Muscle of arm (tissue), 12 donors: ENCODE data around the gene BAIAP3. TPM values are rescaled to one million over a fixed set of nuclear protein-coding genes. Genes with fewer than 3 reads are reported as not detected.
"Not testable (repeated sequence)": the region's sequence is repeated elsewhere in the genome, so short reads cannot be mapped to it uniquely, and the experiment has no call there.

ENCODE experiments used
- DNase-seq: peaks from one replicate; pipeline ENCODE4 v3.0.0-alpha.2; 2013
- polyA plus RNA-seq, 12 donors: library from polyadenylated mRNA; unstranded; fragments of 120-200 nt; gene quantifications; one replicate each; pipeline ENCODE4 v1.2.1, GENCODE V29; 2013; ENCODE audit not compliant: insufficient read length in 12 of 12

BAIAP3 gene
- polyA plus RNA-seq, 12 donors, result 0.40 to 1.3 (median 0.80) TPM; not detected in 2

DNA sequence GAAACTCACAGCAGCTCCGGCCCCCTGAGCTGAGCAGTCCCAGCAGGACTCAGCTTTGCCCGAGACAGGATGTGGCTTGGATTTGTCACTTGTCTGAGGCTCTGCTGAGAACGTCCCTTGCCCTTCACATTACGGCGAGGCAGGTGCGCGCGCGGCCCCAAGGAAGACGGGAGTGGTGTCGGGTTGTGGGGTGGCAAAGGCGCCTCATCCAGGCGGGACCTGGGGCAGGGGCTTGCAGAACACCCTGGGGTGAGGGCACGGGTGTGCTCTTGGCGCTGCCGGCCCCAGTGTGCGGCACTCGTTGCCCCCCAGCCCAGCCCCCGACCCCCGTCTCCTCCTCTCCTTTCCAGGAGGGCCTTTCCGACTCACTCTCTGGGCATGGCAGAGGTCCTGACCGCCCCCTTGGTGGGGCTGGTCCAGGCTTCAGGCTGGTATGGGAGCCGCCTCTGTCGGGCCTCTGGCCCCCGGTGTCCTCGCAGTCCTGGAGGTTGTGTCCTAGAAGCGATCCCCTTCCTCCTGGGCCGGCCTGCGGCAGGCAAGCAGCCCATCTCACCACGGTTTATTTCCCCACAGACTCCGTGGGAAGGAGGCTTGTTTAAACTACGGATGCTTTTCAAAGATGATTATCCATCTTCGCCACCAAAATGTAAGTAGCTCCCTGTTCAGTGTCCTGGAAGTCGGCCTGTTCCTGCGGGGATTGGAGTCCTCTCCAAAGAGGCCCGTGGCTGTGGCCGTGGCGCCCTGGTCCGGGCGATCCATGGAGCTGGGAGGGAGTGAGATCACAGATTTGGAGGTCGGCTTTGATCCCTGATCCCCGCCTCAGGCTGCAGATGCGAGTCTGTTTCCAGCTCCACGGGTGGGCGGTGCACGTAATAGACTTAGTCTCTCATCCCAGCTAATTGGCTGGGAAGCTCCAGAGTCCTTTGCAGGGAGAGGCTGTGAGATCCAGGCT is 18.1 kb upstream of the BAIAP3 start:
- no peak for DNase-seq

DNA sequence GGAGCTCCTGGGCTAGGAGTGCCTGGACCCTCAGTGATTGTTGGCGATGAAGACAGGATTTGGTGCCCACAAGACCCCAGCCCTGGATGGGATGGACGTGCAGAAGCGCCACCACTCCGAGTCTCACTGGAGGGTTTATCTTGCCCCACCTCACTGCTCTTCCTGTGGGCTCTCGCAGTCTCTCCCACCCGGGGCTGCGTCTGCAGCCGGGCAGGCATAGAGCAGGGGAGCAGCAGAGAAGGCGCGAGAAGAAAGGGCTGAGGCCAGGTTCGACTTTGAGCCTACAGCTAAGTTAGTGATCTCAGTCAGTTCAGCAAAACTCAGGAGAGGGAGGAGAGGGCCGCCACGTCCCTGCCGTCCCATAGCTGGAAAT is 17.4 kb upstream of the BAIAP3 start:
- no peak for DNase-seq

DNA sequence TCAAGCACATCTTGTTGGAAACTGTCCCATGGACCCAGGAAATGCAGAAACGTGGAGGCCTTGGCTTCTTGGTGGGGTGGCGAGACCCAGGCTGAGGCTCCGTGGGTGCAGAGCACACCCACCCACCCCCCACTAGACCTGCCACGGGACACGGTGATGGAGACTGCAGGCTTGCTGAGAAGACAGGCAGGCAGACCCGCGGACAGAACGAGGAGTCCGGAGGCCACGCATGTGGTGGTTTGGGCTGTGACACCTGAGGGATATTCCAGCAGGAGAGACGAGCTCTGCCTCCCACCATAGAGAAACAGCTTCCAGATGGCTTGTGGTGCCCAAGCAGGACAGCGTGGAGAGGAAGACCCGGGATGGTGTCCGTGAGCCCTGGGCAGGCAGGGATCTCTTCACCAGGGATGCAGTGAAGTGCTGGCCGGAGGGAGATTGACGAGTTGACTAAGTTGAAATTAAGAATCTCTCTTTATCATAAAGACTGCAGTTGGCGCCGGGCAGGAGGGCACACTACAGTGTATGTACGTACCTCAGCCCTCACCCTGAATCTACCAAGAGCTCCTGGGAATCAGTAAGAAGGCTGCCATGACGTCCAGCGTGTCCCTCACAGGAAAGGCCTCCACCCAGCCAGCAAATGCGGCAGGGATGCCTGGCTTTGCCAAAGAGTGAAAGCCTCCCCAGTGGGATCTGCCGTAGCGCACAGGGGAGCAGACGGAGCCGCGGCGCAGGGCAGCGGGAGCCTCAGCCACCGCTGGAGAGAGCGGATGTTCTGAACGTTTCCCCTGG is 15.8 kb upstream of the BAIAP3 start:
- DNase-seq, result no peak

DNA sequence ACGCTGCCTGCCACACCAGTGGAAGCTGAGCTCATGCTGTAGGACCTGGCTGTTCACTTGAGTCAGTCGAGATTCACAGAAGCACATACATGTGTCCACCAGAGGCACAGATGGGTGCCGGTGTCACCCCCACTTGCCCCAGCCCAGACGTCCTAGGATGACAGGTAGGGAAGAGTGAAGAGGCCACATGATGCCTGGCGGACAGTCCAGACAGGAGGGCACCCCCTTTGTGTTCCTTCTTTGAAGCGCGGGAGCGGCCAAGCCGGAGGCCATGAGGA is 15.2 kb upstream of the BAIAP3 start:
- no peak for DNase-seq

DNA sequence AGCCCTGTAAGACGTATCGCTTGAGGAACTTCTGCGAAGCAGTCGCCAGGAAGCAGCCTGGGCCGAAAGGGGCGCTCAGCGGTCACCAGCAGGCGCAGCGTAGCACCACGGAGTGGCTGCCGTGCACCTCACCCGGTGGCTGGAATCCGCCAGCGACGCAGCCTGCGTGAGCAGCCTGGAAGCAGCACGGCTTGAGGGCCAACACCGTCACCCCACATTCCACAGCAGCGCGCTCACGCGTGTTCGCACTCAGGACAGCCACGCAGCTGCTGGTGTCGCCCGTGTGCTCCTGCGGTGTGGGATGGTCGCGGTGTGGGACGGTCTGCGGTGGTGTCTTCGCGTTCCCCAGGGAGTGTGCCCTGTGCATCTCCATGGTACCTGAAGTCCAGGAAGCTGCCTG is 14.4 kb upstream of the BAIAP3 start:
- no peak for DNase-seq

DNA sequence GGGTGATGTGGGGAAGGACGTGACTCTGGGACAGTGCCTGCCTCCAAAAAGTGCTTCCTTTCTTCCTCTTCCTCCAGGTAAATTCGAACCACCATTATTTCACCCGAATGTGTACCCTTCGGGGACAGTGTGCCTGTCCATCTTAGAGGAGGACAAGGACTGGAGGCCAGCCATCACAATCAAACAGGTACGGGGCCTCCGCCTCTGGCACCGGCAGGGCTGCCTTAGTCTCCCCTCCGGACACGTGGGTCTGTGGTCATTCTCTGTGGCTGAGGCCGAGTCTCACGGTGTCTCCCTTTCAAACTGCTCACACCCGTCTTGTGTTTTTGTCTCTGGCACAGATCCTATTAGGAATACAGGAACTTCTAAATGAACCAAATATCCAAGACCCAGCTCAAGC is 13.3 kb upstream of the BAIAP3 start:
- DNase-seq, result no peak

DNA sequence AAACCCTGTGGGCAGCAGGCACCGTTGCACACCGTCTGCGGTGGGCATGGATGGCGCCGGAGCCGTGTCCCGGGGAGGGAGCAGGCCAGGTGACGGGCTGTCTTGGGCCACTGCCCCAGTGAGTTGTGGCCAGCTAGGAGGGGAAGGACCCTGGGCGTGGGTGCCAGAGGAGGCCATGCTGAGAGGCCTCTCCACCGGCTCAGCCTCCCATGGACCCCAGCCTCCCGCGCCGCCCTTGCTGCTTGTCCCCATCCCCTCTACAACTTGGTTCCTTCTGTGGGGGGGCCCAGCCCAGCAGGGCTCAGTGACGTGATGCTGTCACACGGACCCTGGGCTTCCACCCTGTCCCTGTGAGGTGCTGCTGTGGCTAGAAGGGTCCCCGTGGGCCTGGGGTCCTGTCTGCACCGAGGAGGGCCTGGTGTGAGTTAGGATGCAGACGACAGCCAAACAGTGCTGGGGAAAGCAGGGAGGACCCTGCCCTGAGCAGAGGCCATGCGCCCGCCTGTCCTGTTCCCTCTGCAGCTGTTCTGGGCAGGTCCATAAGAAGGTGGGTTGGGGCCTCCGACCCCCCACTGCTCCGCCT is 12.7 kb upstream of the BAIAP3 start:
- DNase-seq, result no peak

DNA sequence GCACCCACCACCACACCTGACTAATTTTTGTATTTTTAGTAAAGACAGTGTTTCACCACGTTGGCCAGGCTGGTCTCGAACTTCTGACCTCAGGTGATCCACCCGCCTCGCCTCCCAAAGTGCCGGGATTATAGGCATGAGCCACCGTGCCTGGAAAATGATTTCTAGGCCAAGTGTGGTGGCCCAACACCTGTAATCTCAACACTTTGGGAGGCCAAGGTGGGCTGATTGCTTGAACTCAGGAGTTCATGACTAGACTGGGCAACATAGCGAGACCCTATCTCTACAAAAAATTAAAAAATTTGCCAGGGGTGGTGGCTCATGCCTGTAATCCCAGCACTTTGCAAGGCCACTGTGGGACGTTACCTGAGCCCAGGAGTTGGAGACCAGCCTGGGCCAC is 11.0 kb upstream of the BAIAP3 start:
- no peak for DNase-seq

DNA sequence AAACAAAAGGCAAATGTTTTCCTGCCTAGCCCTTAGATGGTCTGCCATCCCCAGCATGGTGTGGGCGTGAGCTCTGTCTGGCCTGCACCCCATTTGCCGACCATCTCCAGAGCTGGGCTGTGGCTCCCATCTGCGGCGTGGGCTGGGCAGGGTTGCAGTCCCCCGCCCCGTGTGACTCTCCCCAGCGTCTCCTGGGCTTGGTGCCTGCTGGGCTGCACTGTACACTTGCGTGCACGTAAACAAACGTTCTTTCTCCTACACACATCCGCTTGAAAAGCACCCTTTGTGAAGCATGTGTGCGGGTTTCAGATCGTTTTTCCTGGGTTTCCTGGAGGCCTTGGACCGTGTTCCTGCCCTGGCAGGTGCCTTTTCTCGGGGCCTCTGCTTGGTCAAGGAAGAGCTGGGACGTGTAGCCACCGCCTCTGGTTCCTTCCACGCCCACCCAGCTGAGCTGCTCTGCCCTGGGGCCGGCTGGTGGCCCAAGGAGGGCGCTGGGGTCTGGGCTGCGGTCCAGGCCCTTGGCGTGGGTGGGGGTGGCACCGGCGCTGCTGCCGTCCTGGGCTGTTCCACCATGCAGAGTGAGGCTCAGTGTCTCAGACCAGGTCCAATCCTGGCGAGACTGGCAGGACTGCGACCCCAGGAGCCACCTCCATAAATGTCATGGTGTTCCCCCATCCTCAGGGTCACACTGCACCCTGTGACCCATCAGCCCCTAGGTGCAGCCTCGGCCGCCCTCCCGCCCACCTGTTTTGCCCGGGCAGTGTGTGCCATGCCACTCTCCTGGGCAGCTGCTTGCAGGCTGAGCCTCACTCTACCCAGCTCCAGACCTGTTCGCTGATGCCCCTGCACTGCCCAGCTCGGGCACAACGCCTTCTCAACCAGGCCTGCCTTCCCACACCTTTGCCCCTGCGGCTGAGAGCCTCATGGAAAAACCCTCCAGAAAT is 9.9 kb upstream of the BAIAP3 start:
- no peak for DNase-seq

DNA sequence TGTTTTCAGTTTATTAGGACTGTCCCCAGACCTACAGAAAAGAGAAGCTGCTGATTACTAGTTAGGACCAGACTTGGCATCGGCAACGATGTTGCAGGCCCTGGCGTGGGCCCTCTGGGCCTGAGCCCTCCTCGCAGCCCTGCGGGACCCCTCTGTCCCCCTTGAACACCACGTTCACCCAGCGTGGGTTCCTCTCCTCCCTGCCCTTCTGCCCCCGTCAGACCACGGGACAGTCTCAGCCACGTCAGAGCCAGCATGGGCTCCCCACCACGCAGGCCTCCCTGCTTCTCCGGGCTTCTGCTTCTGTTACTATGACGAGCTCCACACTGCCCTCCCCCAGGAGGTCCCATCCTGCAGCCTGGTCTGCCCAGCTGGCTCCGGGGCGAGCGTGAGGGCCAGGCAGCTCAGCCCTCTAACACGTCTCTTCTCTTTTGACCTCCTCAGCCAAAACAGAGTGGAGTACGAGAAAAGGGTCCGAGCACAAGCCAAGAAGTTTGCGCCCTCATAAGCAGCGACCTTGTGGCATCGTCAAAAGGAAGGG is 9.1 kb upstream of the BAIAP3 start:
- DNase-seq, result no peak

DNA sequence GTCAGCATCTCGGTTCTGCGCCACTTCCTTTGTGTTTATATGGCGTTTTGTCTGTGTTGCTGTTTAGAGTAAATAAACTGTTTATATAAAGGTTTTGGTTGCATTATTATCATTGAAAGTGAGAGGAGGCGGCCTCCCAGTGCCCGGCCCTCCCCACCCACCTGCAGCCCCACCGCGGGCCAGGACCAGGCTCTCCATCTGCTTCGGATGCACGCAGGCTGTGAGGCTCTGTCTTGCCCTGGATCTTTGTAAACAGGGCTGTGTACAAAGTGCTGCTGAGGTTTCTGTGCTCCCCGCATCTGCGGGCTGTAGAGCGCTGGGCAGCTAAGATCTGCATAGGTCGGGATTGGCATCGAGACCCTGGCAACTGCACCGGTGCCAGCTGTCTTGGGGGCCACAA is 8.2 kb upstream of the BAIAP3 start:
- no peak for DNase-seq

DNA sequence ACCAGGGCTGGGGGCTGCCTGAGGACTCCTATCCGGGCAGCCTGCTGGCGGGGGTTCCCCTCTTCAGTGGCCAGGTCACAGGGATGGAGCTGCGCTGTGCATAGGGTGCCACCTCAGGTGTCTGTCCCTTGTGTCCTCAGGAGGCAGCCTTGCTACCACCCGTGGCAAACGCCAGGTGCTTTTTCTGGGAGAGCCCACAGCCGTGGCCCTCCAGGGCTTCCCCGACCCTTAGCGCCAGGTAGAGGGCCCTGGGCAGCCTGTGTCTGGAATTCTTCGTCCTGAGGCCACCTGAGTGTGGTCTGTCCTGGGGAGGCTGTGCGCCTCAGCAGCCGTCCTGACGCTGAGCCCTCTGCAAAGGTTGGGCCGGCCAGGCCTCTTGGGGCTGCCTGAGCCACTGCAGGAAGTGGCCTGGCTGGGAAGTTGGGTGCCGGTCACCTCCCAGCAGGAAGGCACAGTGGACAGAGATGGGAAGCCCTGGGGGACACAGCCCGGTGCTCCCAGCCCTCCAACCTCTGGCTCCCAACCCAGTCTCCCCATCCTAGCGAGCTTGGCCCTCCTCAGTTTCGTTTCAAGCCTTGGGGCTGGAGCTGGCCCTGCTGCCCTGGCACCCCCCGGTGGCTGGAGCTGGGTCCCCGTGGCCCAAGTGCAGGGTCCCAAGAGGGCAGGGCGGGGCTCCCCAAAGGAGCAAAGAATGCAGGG is 7.6 kb upstream of the BAIAP3 start:
- no peak for DNase-seq

DNA sequence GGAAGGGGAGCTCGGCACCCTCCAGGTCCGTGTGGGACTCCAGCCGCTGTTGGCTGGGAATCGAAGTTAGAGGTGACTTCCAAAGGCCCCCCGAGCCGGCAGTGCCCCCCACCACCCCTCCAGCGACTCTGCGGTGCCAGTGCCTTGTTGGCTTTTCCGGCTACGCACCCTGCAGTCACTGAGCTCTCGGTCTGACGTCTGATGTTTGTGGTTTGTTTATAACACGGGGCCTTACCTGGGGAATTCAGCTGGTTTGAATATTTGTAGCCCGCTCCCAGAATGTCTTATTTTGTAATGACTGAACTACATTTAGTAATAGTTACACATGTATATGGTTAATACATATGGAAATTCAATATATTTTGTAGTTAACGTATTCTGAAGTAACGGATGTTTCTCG is 7.1 kb upstream of the BAIAP3 start:
- no peak for DNase-seq

DNA sequence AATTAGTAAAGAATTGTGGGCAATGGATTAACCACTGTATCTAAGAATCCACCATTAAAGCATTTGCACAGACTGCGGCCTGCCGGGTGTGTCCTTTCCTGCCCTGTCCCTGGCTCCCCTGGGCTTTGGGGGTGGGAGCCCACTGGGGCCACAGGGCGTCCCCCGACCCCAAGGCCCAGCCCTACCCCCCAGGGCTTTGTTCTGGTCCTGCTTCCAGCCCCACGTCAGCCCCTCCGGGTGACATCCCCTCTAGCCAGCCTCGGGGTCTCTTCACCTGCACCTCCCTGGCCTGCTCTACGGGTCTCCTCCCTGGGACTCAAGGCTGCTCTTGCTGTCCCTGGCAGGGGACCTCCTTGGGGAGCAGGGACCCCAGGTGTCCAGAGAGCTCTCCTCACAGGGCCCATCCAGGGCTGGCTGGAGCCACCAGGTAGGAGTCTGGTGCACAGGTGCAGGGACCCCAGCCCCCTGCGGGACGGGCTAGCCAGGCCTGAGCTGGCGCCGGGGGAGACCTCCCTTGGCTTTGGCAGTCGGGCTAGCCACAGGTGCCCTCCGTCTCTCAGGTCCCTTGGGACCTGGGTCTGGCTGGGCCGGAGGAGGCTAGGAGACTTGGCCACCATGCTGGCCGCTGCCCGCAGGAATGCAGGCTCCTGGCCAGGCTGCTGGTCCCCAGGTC is 6.4 kb upstream of the BAIAP3 start:
- DNase-seq, result no peak

DNA sequence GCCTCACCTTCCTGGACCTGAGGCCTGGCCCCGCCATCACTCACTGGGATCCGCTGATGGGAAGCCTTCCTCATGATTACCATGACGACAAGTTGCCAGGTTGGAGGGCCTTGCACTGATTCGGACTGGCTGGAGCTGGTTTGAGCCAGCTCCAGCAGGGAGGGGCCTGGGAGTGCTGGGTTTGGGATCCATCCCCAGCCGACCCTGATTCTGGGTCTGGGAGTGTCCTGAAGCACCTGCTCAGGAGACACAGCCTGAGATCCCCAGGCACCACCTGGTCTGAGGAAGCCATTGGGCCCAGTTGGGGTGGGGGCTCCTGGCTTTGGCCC is 5.9 kb upstream of the BAIAP3 start:
- DNase-seq, result no peak

DNA sequence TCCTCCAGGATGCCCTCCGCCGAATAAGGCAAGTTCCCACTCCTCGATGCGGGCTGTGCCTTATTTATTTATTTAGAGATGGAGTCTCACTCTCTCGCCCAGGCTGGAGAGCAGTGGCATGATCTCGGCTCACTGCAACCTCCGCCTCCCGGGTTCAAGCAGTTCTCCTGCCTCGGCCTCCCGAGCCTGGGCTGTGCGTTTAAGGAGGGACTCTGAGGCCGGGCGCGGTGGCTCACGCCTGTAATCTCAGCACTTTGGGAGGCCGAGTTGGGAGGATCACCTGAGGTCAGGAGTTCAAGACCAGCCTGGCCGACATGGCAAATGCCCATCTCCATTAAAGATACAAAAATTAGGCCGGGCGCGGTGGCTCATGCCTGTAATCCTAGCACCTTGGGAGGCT is 5.3 kb upstream of the BAIAP3 start:
- not testable (repeated sequence) for DNase-seq

DNA sequence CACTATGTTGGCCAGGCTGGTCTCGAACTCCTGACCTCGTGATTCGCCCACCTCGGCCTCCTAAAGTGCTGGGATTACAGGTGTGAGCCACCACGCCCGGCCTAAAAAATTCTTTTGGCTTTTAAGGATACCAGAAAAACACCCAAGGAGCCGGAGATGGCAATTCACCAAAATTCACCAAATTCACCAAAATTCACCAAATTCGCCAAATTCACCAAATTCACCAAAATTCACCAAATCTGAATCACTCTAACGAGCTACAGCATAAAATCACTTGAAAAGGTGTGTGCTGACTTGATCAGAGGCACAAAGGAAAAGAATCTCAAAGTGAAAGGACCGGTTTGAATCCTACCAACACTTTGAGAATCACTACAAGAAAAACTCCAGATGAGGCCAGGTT is 4.5 kb upstream of the BAIAP3 start:
- not testable (repeated sequence) for DNase-seq

DNA sequence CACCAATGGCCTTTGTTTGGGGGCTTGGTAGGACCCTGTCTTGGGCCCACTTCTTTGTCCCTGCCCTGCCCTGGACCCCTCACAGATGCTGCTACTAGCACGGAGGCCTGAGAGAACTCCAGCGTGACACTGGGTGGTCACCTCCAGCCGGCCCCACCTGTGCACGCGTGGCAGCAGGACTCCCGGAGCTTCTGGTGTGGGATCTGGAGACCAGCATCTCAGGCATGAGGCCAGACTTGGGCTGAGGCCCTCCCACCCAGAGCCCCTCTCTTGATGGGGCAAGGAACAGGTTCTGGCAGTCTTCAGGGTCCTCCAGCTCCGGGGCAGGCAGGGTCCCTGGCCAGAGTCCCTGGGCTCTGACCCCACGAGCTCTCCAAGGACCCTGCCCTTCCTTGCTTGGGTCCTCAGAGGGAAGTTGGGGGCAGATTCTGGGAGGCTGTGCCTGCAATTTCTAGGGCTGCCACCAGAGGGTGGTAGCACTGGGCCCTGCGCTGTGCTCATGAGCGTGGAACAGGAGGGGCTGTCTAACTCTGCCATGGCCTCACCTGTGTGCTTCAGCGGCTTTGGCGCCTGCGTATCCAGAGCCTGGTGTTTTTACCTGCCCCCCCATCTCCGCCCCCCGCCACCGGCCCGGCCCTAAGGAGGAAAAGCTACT is 3.1 kb upstream of the BAIAP3 start:
- DNase-seq, result no peak

DNA sequence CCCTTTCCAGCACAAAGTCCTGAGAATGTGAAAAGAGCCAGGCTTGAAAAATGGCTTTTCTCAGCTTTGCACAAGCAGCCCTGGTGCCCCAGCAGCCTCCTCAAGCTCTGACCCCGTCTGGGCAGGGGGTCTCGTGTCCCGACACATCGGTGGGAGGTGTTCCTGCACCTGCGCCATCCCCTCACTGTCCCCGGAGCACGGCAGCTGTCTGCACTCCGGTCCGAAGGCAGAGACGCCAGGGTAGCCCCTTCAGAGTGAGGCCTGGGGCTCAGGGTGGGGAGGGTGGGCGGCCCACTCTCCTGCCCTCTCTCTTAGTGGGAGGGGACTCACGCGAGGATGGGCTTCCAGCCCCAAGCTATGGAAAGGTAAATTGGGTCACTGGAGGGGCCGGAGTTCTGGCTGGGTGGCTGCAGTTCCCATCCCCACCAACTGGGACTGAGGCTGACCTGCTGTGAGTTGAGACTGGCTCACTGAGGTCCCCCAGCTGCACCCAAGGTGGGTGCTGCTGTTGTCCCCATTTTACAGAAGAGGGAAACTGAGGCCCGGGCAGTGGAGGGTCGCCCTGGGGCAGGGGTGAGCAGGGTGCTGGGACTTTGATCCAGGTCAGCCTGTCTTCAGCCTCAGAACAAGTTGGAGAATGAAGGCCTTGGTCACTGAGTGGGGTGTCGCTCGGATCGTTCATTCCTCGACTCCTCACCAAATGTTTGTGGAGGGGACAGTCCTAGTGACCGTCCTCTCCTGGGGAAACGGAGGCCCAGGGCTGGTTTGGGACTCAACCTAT is 2.3 kb upstream of the BAIAP3 start:
- DNase-seq, result no peak
